ENCODE data around the gene CDKN1B.

CDKN1B gene

GRCh38 chr12:12704593-12705230 is 12.5 kb upstream of the CDKN1B start:
- peak; percentile 93 for DNase-seq

DNA sequence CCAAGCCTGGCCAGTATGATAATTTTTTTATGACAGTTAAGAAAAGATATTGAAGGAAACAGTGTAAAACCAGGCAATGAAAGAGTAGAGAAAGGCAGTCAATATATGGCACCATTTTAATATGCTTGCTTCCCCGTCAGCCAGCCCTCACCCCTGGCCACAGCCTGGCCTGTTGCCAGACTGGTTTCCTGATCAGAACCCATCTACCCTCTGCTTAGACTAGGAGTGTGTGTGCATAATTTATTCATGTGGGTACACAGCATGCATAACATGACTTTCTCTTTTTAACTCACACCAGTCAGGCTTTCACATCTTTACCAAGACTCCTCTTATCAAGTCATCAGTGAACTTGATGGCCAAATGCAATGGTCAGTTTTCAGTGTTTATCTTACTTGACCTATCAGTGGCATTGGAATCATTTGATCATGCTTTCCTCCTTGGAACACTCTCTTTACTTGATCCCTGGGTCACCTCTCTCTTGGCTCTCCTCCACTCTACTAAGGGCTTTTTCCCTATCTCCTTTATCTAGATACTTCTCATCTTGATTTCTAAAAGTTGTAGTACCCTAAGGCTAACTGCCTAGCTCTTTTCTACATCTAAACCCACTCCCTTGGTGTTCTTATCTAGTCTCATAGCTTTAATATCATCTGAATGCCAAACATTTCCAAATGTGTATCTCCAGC is 11.2 kb upstream of the CDKN1B start:
- DNase-seq = no peak

GRCh38 chr12:12713932-12714275 is 3.3 kb upstream of the CDKN1B start:
- no peak for DNase-seq

GRCh38 chr12:12714276-12715021 is 2.7 kb upstream of the CDKN1B start:
- DNase-seq = no peak

DNA sequence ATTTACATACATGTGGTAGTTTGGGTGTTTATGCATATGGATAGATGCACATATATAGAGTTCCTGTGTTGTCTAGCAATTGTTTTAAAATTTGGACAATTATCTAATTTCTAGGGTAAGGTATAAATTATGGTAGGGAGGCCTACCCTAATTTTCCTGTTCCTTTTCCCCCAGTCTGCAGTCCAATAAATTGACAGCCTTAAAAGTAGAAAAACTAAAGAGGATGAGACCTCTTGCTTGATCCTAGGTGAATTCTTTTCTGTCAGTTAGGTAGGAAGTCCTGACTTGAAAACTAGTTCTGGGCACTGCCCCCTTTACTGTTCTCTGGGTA is 2.1 kb upstream of the CDKN1B start:
- DNase-seq = no peak

DNA sequence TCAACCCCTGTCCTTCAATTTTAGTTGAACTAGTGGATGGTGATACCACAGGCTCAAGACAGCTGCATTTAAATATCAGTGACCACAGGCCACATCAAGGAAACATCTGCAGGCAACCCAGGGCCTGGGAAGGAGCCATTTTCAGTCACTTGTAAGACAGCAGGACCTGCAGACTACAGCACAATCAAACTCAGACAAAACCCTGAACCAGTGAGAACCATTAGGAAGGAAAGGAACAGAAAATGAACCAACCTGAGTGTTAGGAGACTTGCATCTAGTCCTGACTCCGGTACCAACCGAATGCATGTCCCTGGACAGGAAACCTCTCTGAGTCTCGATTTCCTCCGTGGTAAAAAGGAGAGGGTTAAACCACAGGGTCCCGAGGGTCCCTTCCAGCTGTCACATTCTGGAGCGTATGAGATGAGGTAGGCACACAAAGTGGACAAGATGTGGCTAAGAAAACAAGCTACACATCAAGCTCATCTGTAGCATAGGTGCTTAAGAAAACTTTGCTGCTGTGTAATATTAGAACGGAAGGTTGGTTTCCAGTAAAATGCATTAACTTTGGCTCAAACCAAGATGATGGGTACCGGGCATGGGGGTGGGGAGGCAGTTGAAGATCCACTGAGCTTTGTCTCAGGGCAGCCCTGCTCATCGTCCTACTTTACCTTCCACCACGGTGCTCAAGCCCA is 1.6 kb upstream of the CDKN1B start:
- no peak for DNase-seq

DNA sequence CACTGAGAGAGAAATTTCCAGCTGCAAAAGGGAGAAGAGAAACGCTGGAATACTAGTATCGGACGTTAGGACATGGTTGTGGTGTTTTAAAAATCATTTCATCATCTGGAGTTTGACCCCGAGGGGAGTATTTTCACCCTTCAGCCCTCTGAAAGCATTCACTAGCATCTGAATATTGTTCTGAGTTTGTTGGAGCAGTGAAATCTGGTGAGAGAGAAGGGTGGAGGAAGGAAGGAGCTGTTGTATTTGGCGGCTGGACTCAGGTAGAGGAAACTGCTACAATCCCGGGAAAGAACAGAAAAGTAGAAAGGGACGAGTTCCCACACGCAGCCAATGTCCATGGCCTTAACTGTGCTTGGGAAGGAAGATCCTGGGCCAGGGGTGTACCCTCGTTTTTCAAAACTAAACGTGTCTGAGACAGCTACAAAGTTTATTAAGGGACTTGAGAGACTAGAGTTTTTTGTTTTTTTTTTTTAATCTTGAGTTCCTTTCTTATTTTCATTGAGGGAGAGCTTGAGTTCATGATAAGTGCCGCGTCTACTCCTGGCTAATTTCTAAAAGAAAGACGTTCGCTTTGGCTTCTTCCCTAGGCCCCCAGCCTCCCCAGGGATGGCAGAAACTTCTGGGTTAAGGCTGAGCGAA is 896 bp upstream of the CDKN1B start:
- no peak for DNase-seq

DNA sequence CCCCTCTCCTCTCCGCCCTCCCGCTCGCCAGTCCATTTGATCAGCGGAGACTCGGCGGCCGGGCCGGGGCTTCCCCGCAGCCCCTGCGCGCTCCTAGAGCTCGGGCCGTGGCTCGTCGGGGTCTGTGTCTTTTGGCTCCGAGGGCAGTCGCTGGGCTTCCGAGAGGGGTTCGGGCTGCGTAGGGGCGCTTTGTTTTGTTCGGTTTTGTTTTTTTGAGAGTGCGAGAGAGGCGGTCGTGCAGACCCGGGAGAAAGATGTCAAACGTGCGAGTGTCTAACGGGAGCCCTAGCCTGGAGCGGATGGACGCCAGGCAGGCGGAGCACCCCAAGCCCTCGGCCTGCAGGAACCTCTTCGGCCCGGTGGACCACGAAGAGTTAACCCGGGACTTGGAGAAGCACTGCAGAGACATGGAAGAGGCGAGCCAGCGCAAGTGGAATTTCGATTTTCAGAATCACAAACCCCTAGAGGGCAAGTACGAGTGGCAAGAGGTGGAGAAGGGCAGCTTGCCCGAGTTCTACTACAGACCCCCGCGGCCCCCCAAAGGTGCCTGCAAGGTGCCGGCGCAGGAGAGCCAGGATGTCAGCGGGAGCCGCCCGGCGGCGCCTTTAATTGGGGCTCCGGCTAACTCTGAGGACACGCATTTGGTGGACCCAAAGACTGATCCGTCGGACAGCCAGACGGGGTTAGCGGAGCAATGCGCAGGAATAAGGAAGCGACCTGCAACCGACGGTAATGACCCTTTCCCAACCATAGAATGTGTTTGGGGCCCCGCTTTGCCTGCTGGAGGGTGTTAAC is 615 bp downstream of the CDKN1B start:
- no peak for DNase-seq

DNA sequence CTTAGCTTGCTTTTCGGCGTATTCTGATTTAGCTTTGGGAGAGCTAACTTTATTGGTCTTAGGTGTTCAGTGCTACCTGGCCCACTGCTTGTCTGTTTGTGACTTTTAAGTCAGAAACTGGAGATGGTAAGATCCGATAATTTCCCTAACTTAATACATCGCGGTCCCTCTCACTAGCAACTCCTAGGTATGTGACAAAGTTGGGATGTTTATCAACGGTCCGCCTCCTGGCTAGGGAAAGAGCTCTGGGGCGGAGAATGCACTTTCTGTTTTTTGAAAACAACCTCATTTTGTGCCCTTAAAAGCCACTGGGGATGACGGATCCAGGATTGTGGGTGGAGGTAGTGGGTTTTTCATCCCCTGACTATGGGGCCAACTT is 1.2 kb downstream of the CDKN1B start:
- no peak for DNase-seq

DNA sequence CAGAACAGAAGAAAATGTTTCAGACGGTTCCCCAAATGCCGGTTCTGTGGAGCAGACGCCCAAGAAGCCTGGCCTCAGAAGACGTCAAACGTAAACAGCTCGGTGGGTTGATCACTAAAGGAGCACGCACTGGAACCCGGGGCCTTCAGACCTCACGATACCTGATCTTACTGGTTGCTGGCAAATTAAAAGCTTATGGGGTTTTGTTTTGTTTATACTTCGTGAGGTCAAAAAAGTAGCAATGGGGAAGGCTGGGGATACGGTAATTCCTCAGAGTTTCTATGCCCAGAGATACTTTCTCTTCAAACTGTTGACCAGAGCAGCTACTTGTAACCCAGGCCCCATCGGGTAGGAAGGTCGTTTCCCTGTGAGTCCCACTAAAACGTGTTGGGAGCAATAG is 1.7 kb downstream of the CDKN1B start:
- peak; percentile 45 for DNase-seq

DNA sequence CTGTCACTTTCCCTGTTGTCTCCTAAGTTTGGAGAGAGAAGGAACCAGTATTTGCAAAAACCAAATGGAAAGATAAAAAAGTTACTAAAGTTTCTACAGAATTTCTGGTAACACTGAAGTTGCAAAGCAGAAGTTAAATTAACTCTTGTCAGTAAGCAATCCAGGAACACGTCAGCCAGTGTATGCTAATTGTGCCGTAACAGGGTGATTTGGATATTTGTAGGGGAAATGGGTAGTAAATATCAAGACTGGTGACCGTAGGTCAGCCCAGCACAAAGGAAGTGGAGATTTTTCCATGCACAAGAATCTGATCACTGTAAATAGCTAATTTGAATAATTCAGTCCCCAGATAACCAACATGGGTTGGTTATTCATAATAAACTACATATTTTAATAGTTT is 2.3 kb downstream of the CDKN1B start:
- no peak for DNase-seq

DNA sequence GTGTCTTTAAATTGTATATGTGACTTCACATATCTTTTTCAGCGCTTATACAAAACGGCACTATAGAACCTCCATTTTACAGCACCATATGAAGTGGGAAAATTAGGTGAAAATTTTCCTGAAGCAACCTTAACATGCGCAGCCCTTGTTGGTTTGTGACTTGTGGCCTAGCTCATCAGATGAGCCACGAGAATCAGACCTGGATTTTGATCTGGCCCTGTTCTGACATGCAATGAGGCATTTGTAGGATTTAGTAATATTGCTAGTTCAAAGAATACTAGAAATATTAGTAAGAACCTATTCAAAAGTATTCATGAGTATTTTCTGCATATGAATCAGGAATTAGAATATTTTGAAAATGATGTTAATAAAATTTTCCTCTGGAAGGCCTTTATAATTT is 2.9 kb downstream of the CDKN1B start:
- no peak for DNase-seq

DNA sequence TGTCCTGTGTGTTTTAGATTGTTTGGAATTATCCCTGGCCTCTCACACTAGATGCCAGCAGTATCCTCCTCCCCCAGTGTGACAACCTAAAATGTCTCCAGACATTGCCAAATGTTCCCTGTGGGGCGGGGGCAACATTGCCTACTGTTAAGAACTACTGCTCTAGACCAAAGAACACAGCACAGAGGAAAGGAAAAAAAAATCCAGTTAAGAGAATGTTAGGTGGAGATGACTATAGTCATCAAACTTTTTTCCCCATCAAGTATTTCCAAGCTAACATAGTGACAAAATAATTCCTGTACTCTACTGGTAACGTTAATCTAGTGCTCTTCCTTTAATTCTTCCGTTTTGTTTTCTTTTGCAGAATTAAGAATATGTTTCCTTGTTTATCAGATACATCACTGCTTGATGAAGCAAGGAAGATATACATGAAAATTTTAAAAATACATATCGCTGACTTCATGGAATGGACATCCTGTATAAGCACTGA is 3.5 kb downstream of the CDKN1B start:
- no peak for DNase-seq

DNA sequence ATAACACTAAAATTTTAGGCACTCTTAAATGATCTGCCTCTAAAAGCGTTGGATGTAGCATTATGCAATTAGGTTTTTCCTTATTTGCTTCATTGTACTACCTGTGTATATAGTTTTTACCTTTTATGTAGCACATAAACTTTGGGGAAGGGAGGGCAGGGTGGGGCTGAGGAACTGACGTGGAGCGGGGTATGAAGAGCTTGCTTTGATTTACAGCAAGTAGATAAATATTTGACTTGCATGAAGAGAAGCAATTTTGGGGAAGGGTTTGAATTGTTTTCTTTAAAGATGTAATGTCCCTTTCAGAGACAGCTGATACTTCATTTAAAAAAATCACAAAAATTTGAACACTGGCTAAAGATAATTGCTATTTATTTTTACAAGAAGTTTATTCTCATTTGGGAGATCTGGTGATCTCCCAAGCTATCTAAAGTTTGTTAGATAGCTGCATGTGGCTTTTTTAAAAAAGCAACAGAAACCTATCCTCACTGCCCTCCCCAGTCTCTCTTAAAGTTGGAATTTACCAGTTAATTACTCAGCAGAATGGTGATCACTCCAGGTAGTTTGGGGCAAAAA is 4.1 kb downstream of the CDKN1B start:
- DNase-seq = no peak

DNA sequence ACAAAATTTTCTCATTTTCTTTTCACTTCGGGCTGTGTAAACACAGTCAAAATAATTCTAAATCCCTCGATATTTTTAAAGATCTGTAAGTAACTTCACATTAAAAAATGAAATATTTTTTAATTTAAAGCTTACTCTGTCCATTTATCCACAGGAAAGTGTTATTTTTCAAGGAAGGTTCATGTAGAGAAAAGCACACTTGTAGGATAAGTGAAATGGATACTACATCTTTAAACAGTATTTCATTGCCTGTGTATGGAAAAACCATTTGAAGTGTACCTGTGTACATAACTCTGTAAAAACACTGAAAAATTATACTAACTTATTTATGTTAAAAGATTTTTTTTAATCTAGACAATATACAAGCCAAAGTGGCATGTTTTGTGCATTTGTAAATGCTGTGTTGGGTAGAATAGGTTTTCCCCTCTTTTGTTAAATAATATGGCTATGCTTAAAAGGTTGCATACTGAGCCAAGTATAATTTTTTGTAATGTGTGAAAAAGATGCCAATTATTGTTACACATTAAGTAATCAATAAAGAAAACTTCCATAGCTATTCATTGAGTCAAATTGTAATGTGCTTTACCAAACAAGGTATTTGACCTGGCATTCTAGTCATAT is 4.8 kb downstream of the CDKN1B start:
- no peak for DNase-seq

DNA sequence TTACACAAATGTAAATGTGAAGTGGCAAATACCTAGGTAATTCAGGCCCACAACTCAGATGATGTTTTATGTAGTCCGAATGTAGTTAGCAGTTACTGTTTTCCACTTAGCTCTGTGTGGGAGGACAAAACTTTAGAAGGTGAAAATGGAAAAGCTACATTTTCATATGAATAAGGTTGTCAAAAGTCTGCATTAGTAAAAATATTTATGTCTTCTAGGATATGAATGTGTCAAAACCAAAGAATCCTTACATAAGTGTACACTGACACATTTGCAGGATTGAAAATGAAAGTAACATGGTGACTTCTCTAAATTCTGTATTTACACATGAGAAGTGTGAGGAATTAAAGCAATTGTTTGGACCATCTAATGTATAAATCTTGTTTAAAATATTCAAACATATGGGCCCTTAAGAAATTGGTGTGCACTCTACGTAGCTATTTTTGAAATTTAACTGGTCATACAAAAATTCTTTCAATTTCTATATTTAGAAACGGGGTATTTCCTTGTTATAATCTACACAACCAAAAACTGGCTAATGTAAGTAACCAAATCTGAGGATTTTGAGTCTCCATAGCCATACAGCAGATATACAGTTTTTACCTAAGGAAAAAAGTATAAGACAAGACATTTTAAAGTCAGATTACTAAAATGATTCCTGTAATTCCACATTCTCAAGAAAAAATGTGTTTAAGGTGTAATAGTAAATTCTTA is 5.4 kb downstream of the CDKN1B start:
- peak; percentile 43 for DNase-seq

DNA sequence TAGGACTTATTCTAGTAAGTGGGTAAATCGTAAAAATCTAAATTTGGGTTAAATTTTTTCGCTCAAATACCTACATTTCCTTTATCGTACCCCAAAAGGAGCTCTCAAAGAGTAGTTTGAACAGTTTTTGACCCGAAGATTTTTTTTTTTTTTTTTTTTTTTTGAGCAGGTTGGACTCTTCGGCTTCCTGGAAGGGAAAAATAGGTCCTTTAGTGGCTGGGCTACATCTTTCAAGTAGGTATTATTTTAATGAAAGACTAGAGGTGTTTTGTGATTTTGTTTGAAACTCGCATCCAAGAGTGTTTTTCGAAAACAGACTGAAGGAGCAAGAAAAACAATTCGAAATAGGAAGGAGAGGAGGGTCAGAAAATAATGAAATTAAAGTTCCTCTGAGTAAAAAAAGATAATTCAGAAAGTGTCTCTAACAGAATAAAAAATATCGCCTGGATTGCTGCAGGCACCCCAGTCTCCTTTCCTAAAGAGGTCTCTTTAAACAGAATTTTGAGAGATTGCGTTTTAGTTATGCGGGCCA is 6.0 kb downstream of the CDKN1B start:
- DNase-seq = no peak

GRCh38 chr12:12723681-12724420 is 6.7 kb downstream of the CDKN1B start:
- DNase-seq = peak; percentile 31

- no peak for DNase-seq
Observed at GRCh38 chr12:12724421-12725085, 7.4 kb downstream of the CDKN1B start.
